Omental fat pad (tissue), 4 donors: ENCODE results near the gene NFKBIA. TPM values are rescaled to one million over a fixed set of nuclear protein-coding genes. Genes with fewer than 3 reads are reported as not detected.
"Not testable (repeated sequence)": the region's sequence is repeated elsewhere in the genome, so short reads cannot be mapped to it uniquely, and the experiment has no call there.

Source experiments
- ATAC-seq: fragments of 150-250 bp; one replicate; pipeline ENCODE4 v1.9.1; 2016; ENCODE audit warnings: mild to moderate bottlenecking, moderate library complexity; ENCODE audit not compliant: low FRiP score
- DNase-seq: peaks from one replicate; pipeline ENCODE4 v3.0.0-alpha.2; 2019; ENCODE audit warnings: low spot score
- CTCF ChIP-seq, 3 donors: fragments of 450-650 bp; IDR thresholded peaks; one replicate each; pipeline ENCODE4 v1.5.1; 2016 to 2017; ENCODE audit warnings: antibody characterized with exemption in 3 of 3, mild to moderate bottlenecking in 3 of 3, moderate library complexity in 2 of 3
- total RNA-seq, 4 donors: library from RNA; depleted of rRNA; stranded (reverse); fragments of >200 nt; gene quantifications; one replicate each; pipeline ENCODE4 v1.1.0, GENCODE V29; 2016

NFKBIA gene
- total RNA-seq, 4 donors from 2014 or later: 291 to 1,245 (median 645) TPM

GRCh38 chr14:35383569-35384454, 20.7 kb downstream of the NFKBIA start:
- DNase-seq: no peak

GRCh38 chr14:35380794-35381193, 23.8 kb downstream of the NFKBIA start:
- ATAC-seq: no peak
- no peak for DNase-seq
- TF ChIP-seq CTCF (IDR thresholded peaks at IDR 0.05): no peak

More at GRCh38 chr14:35383569-35384454, 20.7 kb downstream of the NFKBIA start:
- no peak for ATAC-seq
- TF ChIP-seq CTCF (IDR thresholded peaks at IDR 0.05): no peak

- not testable (repeated sequence) for DNase-seq, ATAC-seq
These were observed 25.2 kb downstream of the NFKBIA start for GRCh38 chr14:35379234-35379933.

- DNase-seq: no peak
- TF ChIP-seq CTCF (IDR thresholded peaks at IDR 0.05): no peak
- no peak for ATAC-seq
These were observed 25.9 kb downstream of the NFKBIA start for GRCh38 chr14:35378425-35379233.

GRCh38 chr14:35375558-35376025, 29.0 kb downstream of the NFKBIA start:
- ATAC-seq (peak; percentile 21), DNase-seq (peak; percentile 25)
- TF ChIP-seq CTCF (IDR thresholded peaks at IDR 0.05): no peak

GRCh38 chr14:35374263-35374712, 30.3 kb downstream of the NFKBIA start:
- peak; percentile 74 for DNase-seq
- no peak for TF ChIP-seq CTCF (IDR thresholded peaks at IDR 0.05)
- ATAC-seq: peak; percentile 84

- DNase-seq, ATAC-seq: not testable (repeated sequence)
These were observed 31.3 kb downstream of the NFKBIA start for GRCh38 chr14:35373208-35373607.
